ENCODE data around the gene CORO7. TPM values are rescaled to one million over a fixed set of nuclear protein-coding genes. Genes with fewer than 3 reads are reported as not detected.
A peak's percentile ranks its signal among the peaks of the same experiment; 100 is the strongest.

The CORO7 gene
- total RNA-seq, 1 donor from 2014 or later: 25.7 TPM

DNA sequence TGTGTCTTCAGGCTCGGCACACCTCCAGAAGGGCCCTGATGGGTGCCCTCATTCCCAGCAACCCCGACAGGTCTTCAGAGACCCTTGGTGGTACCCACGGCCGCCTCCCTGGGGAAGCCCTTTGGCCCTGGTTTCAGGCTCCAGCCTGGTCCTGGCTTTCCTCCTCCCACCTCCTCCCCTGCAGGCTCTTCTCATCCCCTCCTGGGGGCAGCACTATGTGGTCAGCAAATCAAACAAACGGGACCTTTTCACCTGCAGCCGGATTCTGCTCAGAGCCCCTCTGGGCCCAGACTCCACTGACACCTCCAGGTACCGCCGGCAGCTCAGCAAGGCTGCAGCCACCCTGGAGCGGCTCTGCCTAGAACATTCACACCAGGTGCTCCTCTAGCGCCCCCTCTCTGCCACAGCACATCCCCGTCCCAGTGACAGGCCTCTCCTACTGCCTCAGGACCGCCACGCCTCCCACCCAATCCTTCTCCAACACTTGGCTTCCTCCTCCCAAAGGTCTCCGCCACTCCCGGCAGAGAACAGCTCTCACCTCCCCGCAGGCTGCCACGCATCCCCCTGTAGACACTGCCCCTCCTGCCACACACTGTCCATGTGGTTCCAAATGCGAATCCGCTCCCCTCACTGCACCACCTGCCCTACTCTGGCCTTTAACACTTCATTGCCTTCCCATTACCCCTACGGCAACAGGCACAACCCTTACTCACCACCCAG, 12.0 kb downstream of the CORO7 start:
- TF ChIP-seq, protein P1, sequence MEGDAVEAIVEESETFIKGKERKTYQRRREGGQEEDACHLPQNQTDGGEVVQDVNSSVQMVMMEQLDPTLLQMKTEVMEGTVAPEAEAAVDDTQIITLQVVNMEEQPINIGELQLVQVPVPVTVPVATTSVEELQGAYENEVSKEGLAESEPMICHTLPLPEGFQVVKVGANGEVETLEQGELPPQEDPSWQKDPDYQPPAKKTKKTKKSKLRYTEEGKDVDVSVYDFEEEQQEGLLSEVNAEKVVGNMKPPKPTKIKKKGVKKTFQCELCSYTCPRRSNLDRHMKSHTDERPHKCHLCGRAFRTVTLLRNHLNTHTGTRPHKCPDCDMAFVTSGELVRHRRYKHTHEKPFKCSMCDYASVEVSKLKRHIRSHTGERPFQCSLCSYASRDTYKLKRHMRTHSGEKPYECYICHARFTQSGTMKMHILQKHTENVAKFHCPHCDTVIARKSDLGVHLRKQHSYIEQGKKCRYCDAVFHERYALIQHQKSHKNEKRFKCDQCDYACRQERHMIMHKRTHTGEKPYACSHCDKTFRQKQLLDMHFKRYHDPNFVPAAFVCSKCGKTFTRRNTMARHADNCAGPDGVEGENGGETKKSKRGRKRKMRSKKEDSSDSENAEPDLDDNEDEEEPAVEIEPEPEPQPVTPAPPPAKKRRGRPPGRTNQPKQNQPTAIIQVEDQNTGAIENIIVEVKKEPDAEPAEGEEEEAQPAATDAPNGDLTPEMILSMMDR (IDR thresholded peaks at IDR 0.05; ENCODE audit: unreplicated experiment): peak; percentile 61
- DNase-seq (ENCODE audit: low spot score, unreplicated experiment): peak; percentile 43
- no peaks in the 10 kb centered on the region for H3K9me3 Mint-ChIP-seq (ENCODE audit: low read depth)
- peak overlapping the region; percentile 22 for H3K27ac Mint-ChIP-seq
- H3K27me3 Mint-ChIP-seq: no peaks in the 10 kb centered on the region
- no peak overlapping the region for H3K4me3 Mint-ChIP-seq (ENCODE audit: low read depth)
- H3K36me3 Mint-ChIP-seq (ENCODE audit: insufficient read depth): peaks cover 6% of the 10 kb centered on the region
- H3K4me1 Mint-ChIP-seq (ENCODE audit: low read depth): no peaks in the 10 kb centered on the region

DNA sequence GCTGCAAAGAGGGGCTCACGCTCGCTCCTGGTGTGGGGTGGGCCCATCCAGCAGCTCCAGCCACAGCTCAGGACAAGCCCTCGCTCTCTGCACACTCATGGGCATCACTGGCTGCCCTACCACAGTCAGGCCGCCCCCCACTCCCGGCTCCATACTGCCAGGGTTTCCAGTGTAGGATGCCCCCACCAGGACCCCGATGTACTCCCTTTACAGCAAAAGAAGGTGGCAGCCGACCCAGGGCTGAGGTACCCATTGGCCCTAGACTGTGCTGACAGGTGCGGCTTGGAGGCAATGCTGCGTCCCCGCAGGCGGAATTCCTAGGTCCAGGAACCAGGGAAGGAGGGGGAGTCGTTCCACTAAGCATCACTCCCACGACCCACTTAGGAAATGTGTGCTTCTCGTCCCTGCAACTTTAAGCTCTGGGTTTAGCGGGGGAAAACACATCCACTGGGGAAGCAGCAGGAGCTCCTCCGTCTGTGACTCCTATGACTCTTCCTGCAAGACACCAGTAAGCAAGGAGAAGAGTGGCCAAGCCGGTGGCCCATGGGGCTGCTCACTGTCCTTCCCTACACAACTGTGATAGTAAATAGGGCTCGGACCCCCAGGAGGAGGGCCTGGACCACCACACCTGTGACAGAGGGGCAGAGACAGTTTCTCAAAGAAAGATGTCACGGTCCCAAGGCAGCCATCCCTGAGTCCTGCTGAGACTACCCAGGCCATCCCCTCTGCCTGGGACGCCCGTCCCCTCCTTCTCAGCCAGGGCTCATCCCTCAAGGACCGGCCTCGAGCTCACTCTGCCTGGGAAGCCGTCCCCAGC, 13.1 kb downstream of the CORO7 start:
- Mint-ChIP-seq H3K4me1 (ENCODE audit: low read depth) (no peaks in the 10 kb centered on the region), H3K9me3 (ENCODE audit: low read depth) (no peaks in the 10 kb centered on the region), H3K4me3 (ENCODE audit: low read depth) (no peak overlapping the region), H3K27me3 (no peaks in the 10 kb centered on the region), H3K36me3 (ENCODE audit: insufficient read depth) (peaks cover 6% of the 10 kb centered on the region), H3K27ac (no peak overlapping the region)
- TF ChIP-seq, protein P1 (IDR thresholded peaks at IDR 0.05; ENCODE audit: unreplicated experiment): no peak
- DNase-seq (ENCODE audit: low spot score, unreplicated experiment): no peak

- H3K9me3 Mint-ChIP-seq (ENCODE audit: low read depth): no peaks in the 10 kb centered on the region
- H3K36me3 Mint-ChIP-seq (ENCODE audit: insufficient read depth): peaks cover 6% of the 10 kb centered on the region
- DNase-seq (ENCODE audit: low spot score, unreplicated experiment): peak; percentile 86
- H3K27ac Mint-ChIP-seq: no peak overlapping the region
- no peaks in the 10 kb centered on the region for H3K27me3 Mint-ChIP-seq
- no peak overlapping the region for H3K4me3 Mint-ChIP-seq (ENCODE audit: low read depth)
- TF ChIP-seq, protein P1 (IDR thresholded peaks at IDR 0.05; ENCODE audit: unreplicated experiment): peak; percentile 93
- no peaks in the 10 kb centered on the region for H3K4me1 Mint-ChIP-seq (ENCODE audit: low read depth)
These were observed 13.8 kb downstream of the CORO7 start for GRCh38 chr16:4402439-4403132.

DNA sequence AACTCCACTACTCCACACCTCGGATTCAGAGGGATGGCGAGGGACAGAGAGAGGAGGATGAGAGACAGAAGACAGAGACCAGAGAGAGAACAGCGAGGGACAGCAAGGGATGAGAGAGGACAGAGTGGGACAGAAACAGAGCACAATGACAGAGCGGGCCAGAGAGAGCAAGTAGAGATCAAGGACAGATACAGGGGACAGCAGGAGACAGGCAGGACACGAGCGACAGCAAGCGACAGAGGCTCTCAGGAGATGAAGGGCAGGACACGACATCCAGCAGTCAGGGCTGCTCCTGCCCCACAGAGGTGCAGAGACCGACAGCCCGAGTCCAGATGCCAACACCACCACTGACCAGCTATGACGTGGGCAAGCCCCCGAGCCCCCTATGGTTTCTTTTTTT, 14.9 kb downstream of the CORO7 start:
- H3K36me3 Mint-ChIP-seq (ENCODE audit: insufficient read depth): peaks cover 6% of the 10 kb centered on the region
- no peaks in the 10 kb centered on the region for H3K9me3 Mint-ChIP-seq (ENCODE audit: low read depth)
- no peak overlapping the region for H3K4me3 Mint-ChIP-seq (ENCODE audit: low read depth)
- no peaks in the 10 kb centered on the region for H3K27me3 Mint-ChIP-seq
- no peaks in the 10 kb centered on the region for H3K4me1 Mint-ChIP-seq (ENCODE audit: low read depth)
- TF ChIP-seq, protein P1 (IDR thresholded peaks at IDR 0.05; ENCODE audit: unreplicated experiment): no peak
- no peak overlapping the region for H3K27ac Mint-ChIP-seq
- no peak for DNase-seq (ENCODE audit: low spot score, unreplicated experiment)

GRCh38 chr16:4401094-4401501, 15.3 kb downstream of the CORO7 start:
- H3K4me3 Mint-ChIP-seq (ENCODE audit: low read depth): no peak overlapping the region

More at GRCh38 chr16:4401094-4401501, 15.3 kb downstream of the CORO7 start:
- no peaks in the 10 kb centered on the region for H3K27me3 Mint-ChIP-seq
- TF ChIP-seq, protein P1 (IDR thresholded peaks at IDR 0.05; ENCODE audit: unreplicated experiment): no peak
- DNase-seq (ENCODE audit: low spot score, unreplicated experiment): no peak
- no peaks in the 10 kb centered on the region for H3K9me3 Mint-ChIP-seq (ENCODE audit: low read depth)
- no peaks in the 10 kb centered on the region for H3K4me1 Mint-ChIP-seq (ENCODE audit: low read depth)
- H3K36me3 Mint-ChIP-seq (ENCODE audit: insufficient read depth): peaks cover 6% of the 10 kb centered on the region
- no peak overlapping the region for H3K27ac Mint-ChIP-seq

Measured in progenitor cell of endocrine pancreas (in vitro differentiated cells).